Measurements from ENCODE around the gene SLC66A2.

GRCh38 chr18:79927607-79928562 is 23.6 kb downstream of the SLC66A2 start:
- no peak for TF ChIP-seq CTCF (IDR thresholded peaks at IDR 0.05)
- no peak for TF ChIP-seq EZH2 (IDR thresholded peaks at IDR 0.05)
